ENCODE measurements around the gene THTPA. TPM values are rescaled to one million over a fixed set of nuclear protein-coding genes. Genes with fewer than 3 reads are reported as not detected.

THTPA gene
- total RNA-seq, 3 donors from 2014 or later (not counting 1 experiment from before 2014, with no cell fraction given) = 16.5 to 19.3 (median 19.1) TPM

GRCh38 chr14:23565626-23566025, 9.6 kb downstream of the THTPA start:
- H3K36me3 ChIP-seq (ENCODE audit: control insufficient read depth, insufficient read depth, low read length) = peaks cover 48% of the 10 kb centered on the region
- ATAC-seq (no peak), DNase-seq (no peak)
- Mint-ChIP-seq H3K9me3 (no peaks in the 10 kb centered on the region), H3K27ac (no peak overlapping the region), H3K27me3 (ENCODE audit: low read depth in 2 of 2) (peaks cover 0 to 3% of the 10 kb centered on the region in 2 donors), H3K4me3 (no peak overlapping the region), H3K36me3 (no peaks in the 10 kb centered on the region), H3K4me1 (peaks cover 24 to 38% of the 10 kb centered on the region in 2 donors)
- H3K4me3 ChIP-seq (ENCODE audit: low read length) = no peak overlapping the region
- 98% methylated on average over 11 of the region's 11 CpGs for WGBS (ENCODE audit: insufficient coverage)
- H3K4me1 ChIP-seq (ENCODE audit: control insufficient read depth, insufficient read depth, low read length) = peaks cover 24% of the 10 kb centered on the region
- TF ChIP-seq CTCF (IDR thresholded peaks at IDR 0.05) = no peak
- no peaks in the 10 kb centered on the region for H3K27me3 ChIP-seq (ENCODE audit: control insufficient read depth, insufficient read depth, low read length)
- H3K9me3 ChIP-seq (ENCODE audit: control insufficient read depth, insufficient read depth, low read length) = no peaks in the 10 kb centered on the region
- intact Hi-C loops (cut with micrococcal nuclease) = no loop called here
- no peak overlapping the region for H3K27ac ChIP-seq (ENCODE audit: low read length)

- peak overlapping the region; percentile 68 for H3K27ac ChIP-seq (ENCODE audit: low read length)
- TF ChIP-seq CTCF (IDR thresholded peaks at IDR 0.05) = no peak
- H3K36me3 ChIP-seq (ENCODE audit: control insufficient read depth, insufficient read depth, low read length) = peaks cover 42% of the 10 kb centered on the region
- Mint-ChIP-seq H3K9me3 (no peaks in the 10 kb centered on the region), H3K36me3 (no peaks in the 10 kb centered on the region), H3K27ac (peak overlapping the region; percentile 91 to 99), H3K27me3 (ENCODE audit: low read depth in 2 of 2) (peaks cover 0 to 3% of the 10 kb centered on the region in 2 donors), H3K4me3 (peak overlapping the region; percentile 97), H3K4me1 (peaks cover 24 to 38% of the 10 kb centered on the region in 2 donors)
- H3K27me3 ChIP-seq (ENCODE audit: control insufficient read depth, insufficient read depth, low read length) = no peaks in the 10 kb centered on the region
- DNase-seq (no peak), ATAC-seq (no peak)
- peaks cover 24% of the 10 kb centered on the region for H3K4me1 ChIP-seq (ENCODE audit: control insufficient read depth, insufficient read depth, low read length)
- H3K9me3 ChIP-seq (ENCODE audit: control insufficient read depth, insufficient read depth, low read length) = no peaks in the 10 kb centered on the region
- H3K4me3 ChIP-seq (ENCODE audit: low read length) = no peak overlapping the region
- 98% methylated on average over 9 of the region's 10 CpGs for WGBS (ENCODE audit: insufficient coverage)
- intact Hi-C loops (cut with micrococcal nuclease) = no loop called here
Observed at GRCh38 chr14:23566112-23566777, 10.2 kb downstream of the THTPA start.

- peak overlapping the region; percentile 91 to 99 for H3K27ac Mint-ChIP-seq
- intact Hi-C loops (cut with micrococcal nuclease) = no loop called here
- ATAC-seq = peak in 1 of 3 donors; percentile 5
- no peaks in the 10 kb centered on the region for H3K36me3 Mint-ChIP-seq
- H3K4me1 Mint-ChIP-seq = peaks cover 24 to 38% of the 10 kb centered on the region in 2 donors
- no peak for DNase-seq
- peaks cover 0 to 3% of the 10 kb centered on the region in 2 donors for H3K27me3 Mint-ChIP-seq (ENCODE audit: low read depth in 2 of 2)
- H3K9me3 Mint-ChIP-seq = no peaks in the 10 kb centered on the region
- WGBS (ENCODE audit: insufficient coverage) = 34% methylated on average over 5 of the region's 5 CpGs
- no peak for TF ChIP-seq CTCF (IDR thresholded peaks at IDR 0.05)
- peak overlapping the region; percentile 66 for H3K4me3 ChIP-seq (ENCODE audit: low read length)
- H3K4me1 ChIP-seq (ENCODE audit: control insufficient read depth, insufficient read depth, low read length) = peaks cover 24% of the 10 kb centered on the region
- peak overlapping the region; percentile 97 for H3K4me3 Mint-ChIP-seq
- H3K36me3 ChIP-seq (ENCODE audit: control insufficient read depth, insufficient read depth, low read length) = peaks cover 36% of the 10 kb centered on the region
- no peaks in the 10 kb centered on the region for H3K9me3 ChIP-seq (ENCODE audit: control insufficient read depth, insufficient read depth, low read length)
- H3K27me3 ChIP-seq (ENCODE audit: control insufficient read depth, insufficient read depth, low read length) = no peaks in the 10 kb centered on the region
- H3K27ac ChIP-seq (ENCODE audit: low read length) = peak overlapping the region; percentile 68
Observed at GRCh38 chr14:23566778-23567185, 10.7 kb downstream of the THTPA start.

Measured in natural killer cell (primary cell).